ENCODE data around the gene DENND2D. TPM values are rescaled to one million over a fixed set of nuclear protein-coding genes. Genes with fewer than 3 reads are reported as not detected.

Gene DENND2D, protein sequence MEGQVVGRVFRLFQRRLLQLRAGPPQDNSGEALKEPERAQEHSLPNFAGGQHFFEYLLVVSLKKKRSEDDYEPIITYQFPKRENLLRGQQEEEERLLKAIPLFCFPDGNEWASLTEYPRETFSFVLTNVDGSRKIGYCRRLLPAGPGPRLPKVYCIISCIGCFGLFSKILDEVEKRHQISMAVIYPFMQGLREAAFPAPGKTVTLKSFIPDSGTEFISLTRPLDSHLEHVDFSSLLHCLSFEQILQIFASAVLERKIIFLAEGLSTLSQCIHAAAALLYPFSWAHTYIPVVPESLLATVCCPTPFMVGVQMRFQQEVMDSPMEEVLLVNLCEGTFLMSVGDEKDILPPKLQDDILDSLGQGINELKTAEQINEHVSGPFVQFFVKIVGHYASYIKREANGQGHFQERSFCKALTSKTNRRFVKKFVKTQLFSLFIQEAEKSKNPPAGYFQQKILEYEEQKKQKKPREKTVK
- total RNA-seq (ENCODE audit: unreplicated experiment): not detected
- long read RNA-seq: 0 reads

DNA sequence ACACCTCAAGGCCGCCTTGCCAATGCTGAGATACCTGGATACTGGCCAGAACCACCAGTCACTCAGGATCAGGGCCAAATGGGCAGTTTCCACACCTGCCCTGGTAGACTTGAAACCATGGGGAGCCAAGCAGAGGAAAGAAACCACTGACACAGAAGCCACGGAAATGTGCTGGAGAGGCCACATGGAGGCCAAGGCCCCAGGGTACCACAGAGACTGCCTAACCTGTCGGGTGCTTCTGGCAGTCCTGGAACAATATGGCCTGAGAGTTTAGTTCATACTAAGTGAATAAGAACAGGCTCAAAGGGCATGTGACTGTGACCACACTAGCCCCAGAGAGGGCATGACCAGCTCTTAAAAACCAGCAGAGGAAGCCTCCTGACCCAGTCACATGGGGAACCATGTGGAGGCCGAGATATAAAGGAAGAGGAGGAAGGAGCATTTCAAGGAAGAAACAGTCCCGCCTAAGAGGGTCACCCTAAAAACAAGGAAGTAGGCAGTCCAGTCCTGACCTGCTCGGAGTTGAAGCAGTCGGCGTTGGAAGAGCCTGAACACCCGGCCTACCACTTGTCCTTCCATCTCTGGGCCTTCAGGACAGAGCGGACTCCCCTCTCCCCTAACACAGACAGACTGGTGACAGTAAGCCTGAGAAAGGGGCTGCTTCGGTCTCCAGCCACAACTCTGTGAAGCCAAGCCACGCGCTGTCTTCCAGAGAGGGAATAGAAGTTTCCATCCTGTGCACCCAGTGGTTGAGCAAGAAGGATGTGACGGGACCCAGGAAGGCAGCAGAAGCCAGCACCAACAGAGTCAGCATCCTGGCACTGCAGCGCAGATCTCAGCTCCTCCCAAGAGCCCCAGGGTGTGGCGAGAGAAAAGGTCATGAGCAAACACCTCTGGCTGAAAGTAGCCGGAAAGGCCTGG, at the start of gene DENND2D:
TSS of gene DENND2D (minus strand) at position 766 of the 921 bp plus-strand sequence. CDS start at position 579, 187 bp downstream.
- Mint-ChIP-seq H3K4me3 (ENCODE audit: unreplicated experiment) (no peak within 1 kb of the TSS), H3K9me3 (ENCODE audit: unreplicated experiment) (peaks cover 3% of the 10 kb centered on the region), H3K36me3 (ENCODE audit: unreplicated experiment) (no peaks in the 10 kb centered on the region), H3K27ac (ENCODE audit: unreplicated experiment) (no peak within 1 kb of the TSS), H3K4me1 (ENCODE audit: low read depth, unreplicated experiment) (peaks cover 5% of the 10 kb centered on the region), H3K27me3 (ENCODE audit: unreplicated experiment) (peaks cover 14% of the 10 kb centered on the region)
- no peak for DNase-seq
- TF ChIP-seq, protein P1, sequence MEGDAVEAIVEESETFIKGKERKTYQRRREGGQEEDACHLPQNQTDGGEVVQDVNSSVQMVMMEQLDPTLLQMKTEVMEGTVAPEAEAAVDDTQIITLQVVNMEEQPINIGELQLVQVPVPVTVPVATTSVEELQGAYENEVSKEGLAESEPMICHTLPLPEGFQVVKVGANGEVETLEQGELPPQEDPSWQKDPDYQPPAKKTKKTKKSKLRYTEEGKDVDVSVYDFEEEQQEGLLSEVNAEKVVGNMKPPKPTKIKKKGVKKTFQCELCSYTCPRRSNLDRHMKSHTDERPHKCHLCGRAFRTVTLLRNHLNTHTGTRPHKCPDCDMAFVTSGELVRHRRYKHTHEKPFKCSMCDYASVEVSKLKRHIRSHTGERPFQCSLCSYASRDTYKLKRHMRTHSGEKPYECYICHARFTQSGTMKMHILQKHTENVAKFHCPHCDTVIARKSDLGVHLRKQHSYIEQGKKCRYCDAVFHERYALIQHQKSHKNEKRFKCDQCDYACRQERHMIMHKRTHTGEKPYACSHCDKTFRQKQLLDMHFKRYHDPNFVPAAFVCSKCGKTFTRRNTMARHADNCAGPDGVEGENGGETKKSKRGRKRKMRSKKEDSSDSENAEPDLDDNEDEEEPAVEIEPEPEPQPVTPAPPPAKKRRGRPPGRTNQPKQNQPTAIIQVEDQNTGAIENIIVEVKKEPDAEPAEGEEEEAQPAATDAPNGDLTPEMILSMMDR (IDR thresholded peaks at IDR 0.05; ENCODE audit: partially characterized antibody, unreplicated experiment): no peak

DNA sequence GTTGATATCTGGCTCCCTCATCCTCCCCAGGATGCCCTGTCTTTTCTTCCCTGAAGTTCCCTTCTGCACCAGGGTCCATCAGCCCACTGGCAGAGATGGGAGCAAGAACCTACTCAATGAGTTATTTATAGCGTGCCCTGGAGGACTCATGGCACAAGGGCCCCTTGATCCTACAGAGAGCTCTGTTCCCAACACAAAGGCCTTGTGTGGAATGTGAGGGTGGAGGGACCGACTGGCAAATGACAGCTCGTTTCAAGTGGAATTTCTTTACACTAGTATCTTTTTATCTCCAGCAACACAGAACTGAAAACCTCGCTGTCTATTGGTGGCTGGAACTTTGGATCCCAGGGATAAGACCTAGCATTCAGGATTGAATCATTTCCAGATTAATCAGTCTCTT, 49.5 kb upstream of the DENND2D start:
- Mint-ChIP-seq H3K4me1 (ENCODE audit: low read depth, unreplicated experiment) (peaks cover 2% of the 10 kb centered on the region), H3K27me3 (ENCODE audit: unreplicated experiment) (peaks cover 2% of the 10 kb centered on the region), H3K27ac (ENCODE audit: unreplicated experiment) (no peak overlapping the region), H3K9me3 (ENCODE audit: unreplicated experiment) (peaks cover 1% of the 10 kb centered on the region), H3K4me3 (ENCODE audit: unreplicated experiment) (no peak overlapping the region), H3K36me3 (ENCODE audit: unreplicated experiment) (no peaks in the 10 kb centered on the region)
- DNase-seq: no peak
- TF ChIP-seq, protein P1 (IDR thresholded peaks at IDR 0.05; ENCODE audit: partially characterized antibody, unreplicated experiment): no peak

DNA sequence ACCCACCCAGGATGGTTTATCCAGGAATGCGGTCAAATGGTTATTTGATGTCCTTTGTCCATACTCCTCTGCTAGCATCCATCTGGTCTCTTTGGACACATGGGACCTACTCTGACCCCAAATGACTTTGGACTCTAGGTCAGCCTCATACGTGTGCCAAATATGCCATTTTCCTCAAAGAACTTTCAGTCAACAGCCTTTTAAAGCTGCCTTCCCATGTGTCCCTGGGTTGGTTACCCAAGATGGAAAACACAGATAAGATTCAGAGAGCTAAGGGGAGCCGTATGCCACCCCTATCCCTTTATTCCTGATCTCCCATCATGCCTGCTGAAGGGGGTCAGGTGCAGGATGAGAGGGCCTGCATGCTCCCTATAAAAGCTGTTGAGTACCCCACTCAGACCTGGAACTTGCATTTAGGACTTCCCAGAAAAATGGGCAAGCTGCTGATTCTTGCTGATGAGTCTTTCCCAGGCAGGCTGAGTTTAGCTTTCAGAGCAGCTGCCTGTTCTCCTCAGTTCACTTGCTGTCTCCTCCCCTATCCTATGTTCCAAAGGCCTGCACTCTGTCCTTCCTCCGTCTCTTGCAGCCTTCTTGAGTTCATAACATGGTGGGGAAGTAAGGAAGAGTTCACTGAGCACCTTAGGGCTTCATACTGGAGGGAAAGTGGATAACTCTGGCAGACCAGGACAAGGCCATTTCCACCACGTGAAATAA, 46.8 kb upstream of the DENND2D start:
- H3K27ac Mint-ChIP-seq (ENCODE audit: unreplicated experiment): no peak overlapping the region
- H3K4me1 Mint-ChIP-seq (ENCODE audit: low read depth, unreplicated experiment): peaks cover 2% of the 10 kb centered on the region
- H3K36me3 Mint-ChIP-seq (ENCODE audit: unreplicated experiment): no peaks in the 10 kb centered on the region
- H3K9me3 Mint-ChIP-seq (ENCODE audit: unreplicated experiment): no peaks in the 10 kb centered on the region
- TF ChIP-seq, protein P1 (IDR thresholded peaks at IDR 0.05; ENCODE audit: partially characterized antibody, unreplicated experiment): no peak
- H3K27me3 Mint-ChIP-seq (ENCODE audit: unreplicated experiment): peaks cover 2% of the 10 kb centered on the region
- no peak for DNase-seq
- H3K4me3 Mint-ChIP-seq (ENCODE audit: unreplicated experiment): no peak overlapping the region

DNA sequence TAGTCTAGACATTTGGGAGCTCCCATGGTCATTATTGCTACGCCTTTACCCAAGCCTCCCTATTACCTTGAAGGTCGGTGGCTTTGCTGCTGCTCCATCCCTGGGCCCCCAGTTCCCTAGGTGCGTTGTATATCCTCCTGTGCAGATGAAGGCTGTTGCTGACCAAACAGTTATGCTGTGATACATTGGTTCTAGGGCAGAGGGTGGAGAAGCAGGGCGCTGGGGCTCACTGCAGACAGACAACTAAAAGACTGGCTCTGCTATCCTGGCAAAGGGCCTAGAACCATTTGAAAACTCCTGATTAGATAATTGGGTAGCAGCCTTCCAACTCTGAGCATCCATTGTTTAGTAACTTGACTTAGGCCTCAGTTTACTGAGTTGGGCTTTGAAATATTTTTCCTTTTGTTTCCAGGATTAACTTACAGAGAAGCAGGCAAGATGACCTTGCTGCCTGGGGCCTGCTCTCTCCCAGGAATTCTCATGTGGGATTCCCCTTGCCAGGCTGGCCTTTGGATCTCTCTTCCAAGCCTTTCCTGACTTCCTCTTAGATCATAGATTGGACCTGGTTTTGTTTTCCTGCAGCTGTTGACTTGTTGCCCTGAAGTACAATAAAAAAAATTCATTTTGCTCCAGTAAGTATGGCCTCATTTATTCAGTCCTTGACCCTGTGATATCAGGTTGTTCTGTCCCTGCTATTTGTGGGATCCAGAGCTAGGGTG, 42.5 kb upstream of the DENND2D start:
- DNase-seq: no peak
- H3K27me3 Mint-ChIP-seq (ENCODE audit: unreplicated experiment): no peaks in the 10 kb centered on the region
- H3K4me3 Mint-ChIP-seq (ENCODE audit: unreplicated experiment): no peak overlapping the region
- no peaks in the 10 kb centered on the region for H3K4me1 Mint-ChIP-seq (ENCODE audit: low read depth, unreplicated experiment)
- TF ChIP-seq, protein P1 (IDR thresholded peaks at IDR 0.05; ENCODE audit: partially characterized antibody, unreplicated experiment): no peak
- peaks cover 1% of the 10 kb centered on the region for H3K9me3 Mint-ChIP-seq (ENCODE audit: unreplicated experiment)
- no peaks in the 10 kb centered on the region for H3K36me3 Mint-ChIP-seq (ENCODE audit: unreplicated experiment)
- H3K27ac Mint-ChIP-seq (ENCODE audit: unreplicated experiment): no peak overlapping the region

Measured in glutamatergic neuron (in vitro differentiated cells).